NOMO-1 treated with DMSO at 0.1 percent for 48 hours (cell line): Measurements from ENCODE around the gene FMNL1.

Experiments
- DNase-seq: peaks from one replicate; lab custom pipeline; 2025; ENCODE audit not compliant: unreplicated experiment; lab: John Stamatoyannopoulos, UW

Gene FMNL1

GRCh38 chr17:45257115-45257514, 35.4 kb downstream of the FMNL1 start:
- DNase-seq, result no peak

GRCh38 chr17:45258981-45259380, 37.3 kb downstream of the FMNL1 start:
- DNase-seq, result peak; percentile 18

- no peak for DNase-seq
Measured at GRCh38 chr17:45260204-45260783, 38.6 kb downstream of the FMNL1 start.

GRCh38 chr17:45261577-45262515, 40.2 kb downstream of the FMNL1 start, which contains the start of gene SPATA32:
TSS of gene SPATA32 (minus strand) at chr17:45262094. CDS start at chr17:45262016, 78 bp downstream.
- DNase-seq, result no peak

- DNase-seq, result no peak
Measured at GRCh38 chr17:45262516-45263476, 41.1 kb downstream of the FMNL1 start.

- no peak for DNase-seq
Measured at GRCh38 chr17:45263477-45263860, 41.8 kb downstream of the FMNL1 start.

GRCh38 chr17:45264430-45264829, 42.7 kb downstream of the FMNL1 start:
- no peak for DNase-seq

GRCh38 chr17:45264988-45265387, 43.3 kb downstream of the FMNL1 start:
- no peak for DNase-seq

- peak; percentile 25 for DNase-seq
Measured at GRCh38 chr17:45265821-45266220, 44.1 kb downstream of the FMNL1 start.

DNA sequence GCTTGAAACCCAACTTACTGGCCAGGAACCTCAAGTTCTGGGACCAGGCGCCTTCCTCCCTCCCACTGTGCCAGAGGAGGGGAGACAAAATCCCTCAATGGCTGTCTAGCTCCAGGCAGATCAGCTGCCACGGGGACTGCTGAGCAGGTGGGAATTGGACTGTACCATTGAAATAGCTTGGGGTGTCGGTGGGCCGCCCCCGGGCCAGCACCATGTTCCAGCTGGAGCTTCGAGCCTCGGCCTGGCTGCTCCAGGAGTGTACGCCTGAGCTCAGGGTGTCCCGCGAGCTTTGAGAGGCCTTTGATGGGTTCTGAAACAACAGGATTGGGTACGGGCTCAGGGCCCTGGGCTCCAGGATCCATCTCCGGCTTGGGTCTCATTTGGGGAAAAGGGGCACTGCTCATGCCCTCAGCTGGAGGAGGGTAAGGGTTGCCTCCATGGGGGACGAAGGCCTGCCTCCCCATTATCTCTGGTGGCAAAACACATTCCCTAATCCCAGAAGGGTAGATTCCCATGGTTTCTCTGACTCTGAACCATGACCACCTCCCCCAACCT, 44.8 kb downstream of the FMNL1 start:
- DNase-seq, result no peak

- DNase-seq, result no peak
Measured at GRCh38 chr17:45267436-45268055, 45.9 kb downstream of the FMNL1 start.

GRCh38 chr17:45269912-45270311, 48.2 kb downstream of the FMNL1 start:
- no peak for DNase-seq

DNA sequence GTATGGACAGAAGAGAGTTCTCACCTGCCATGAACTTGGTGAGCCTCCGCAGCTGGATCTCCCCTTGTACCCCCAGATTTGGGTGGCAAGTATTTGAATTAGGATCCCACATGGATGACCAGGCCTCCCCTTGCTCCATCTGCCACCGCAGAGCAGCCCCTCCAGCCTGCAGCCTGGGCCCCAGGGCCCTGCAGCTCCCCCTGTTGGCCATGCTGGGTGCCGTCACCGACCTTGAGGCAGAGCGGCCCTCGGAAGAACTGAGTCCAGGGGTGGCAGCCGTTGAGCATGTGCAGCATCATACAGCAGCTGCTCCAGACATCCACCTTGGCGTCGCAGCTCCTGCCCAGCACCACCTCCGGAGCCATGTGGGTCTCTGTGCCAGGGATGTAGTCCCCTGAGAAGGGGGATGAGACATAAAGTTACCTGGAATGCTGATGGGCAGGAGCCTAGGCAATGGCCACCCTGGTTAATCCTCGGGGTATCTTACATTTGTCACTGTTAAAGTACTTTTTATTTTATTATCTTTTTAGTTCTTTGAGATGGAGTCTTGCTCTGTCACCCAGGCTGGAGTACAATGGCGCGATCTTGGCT, 49.2 kb downstream of the FMNL1 start:
- peak; percentile 7 for DNase-seq

DNA sequence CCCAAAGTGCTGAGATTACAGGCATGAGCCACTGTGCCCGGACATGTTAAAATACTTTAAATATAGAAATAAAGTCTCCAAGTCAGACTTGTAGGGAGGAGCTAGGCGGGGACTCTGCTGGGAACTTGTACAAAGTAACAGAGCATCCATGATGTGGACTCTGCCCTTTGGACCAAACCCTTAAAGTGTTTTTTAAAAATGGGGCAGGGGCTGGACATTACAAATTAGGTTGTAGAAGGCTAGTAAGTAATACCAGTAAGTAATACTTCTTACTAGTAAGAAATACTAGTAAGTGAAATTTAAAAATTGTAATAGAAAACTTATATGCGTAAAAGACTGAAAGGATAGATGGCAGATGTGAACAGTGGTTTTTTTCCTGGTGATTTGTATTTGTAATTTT, 49.9 kb downstream of the FMNL1 start:
- no peak for DNase-seq

GRCh38 chr17:45273551-45273957, 51.9 kb downstream of the FMNL1 start:
- DNase-seq, result no peak

DNA sequence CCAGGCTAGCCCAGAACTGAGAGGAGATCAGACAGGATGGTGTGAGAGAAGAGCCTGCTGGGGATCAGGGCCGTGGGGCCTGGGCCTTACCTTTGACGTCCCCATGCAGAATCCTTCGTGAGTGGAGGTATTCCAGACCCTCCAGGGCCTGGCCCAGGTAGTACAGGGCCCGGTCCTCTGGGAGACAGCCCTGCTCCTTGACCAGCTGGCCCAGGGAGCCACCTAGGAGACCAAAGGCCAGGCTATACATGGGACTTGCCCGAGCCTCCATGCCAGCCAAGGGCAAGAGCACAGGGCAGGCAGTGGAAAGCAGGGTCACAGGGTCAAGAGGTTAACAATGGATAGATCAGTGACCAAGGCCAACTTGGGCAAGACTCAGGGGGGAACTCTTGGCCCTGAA, 52.3 kb downstream of the FMNL1 start:
- no peak for DNase-seq

GRCh38 chr17:45276031-45276430, 54.3 kb downstream of the FMNL1 start:
- no peak for DNase-seq

DNA sequence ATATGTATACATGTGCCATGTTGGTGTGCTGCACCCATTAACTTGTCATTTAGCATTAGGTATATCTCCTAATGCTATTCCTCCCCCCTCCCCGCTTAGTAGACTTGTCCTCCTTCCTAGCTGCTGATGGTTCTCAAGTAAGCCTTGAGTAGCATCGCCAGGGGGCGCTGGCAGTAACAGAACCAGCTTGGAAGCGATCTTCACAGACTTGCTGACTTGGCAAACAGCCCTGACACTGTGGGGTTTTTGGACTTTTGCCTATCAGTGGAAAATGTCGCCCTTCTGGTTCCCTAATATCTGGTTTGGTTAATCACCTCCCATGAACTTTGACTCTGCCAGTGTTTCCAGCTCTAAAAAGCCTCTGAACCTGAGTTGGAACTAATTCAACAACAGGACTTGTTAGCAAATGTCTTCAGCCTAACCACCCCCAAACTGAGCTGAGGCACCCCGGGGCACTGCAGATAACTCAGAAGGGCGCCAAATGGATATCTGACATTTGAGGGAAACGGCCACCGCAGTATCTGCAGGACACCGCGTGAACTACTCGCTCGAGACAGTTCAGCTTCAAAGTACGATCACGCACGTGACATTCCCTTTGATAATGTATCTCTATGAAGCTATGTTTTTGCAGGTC, 55.6 kb downstream of the FMNL1 start:
- DNase-seq, result peak; percentile 80

DNA sequence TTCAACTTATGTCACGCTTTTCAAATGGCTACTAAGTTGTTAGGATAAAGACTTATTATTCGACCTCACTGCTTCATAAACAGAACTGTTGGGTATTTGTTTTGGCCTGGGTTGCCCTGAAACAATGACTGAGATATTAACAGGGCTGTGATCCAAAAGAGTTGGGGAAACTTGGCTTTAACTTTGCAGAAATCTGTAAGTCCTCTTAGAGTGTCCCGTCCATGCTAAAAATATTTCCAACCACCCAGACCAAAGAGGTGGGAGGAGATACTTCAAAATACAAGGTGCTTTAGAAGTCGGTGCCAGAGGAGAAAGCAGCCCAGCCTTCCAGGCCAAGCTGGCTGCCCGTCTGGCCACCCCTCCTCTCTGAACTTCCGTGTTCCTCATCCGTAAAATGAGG, 56.3 kb downstream of the FMNL1 start:
- DNase-seq, result no peak

DNA sequence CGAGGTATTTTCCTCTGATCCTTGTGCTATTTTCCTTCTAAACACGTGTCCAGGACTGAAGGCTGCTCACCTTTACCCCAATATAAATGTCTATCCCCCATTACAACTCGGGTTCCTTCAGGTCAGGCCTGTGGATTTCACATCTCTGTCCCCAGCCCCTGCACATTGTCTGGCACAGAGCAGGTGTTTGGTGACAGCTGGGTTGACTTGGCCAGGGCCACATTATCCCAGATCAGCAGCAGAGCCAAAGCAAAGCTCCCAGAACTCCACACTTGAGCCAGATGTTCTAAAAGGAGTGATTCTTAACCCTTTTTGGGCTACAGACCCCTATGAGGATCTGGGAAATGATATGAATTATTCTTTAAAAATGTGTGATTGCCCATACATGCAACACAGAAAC, 58.2 kb downstream of the FMNL1 start:
- DNase-seq, result no peak
